HFFc6 (cell line): ENCODE measurements around the gene LMF1. TPM values are rescaled to one million over a fixed set of nuclear protein-coding genes. Genes with fewer than 3 reads are reported as not detected.

Experiments
- DNase-seq: peaks from one replicate; pipeline ENCODE4 v3.0.0-alpha.2; 2018
- H3K27ac Mint-ChIP-seq: 2 replicates; pipeline ENCODE4 v1.8.0; 2020; ENCODE audit warnings: mild to moderate bottlenecking, mixed read lengths
- H3K27me3 Mint-ChIP-seq: 2 replicates; pipeline ENCODE4 v1.8.0; 2021; ENCODE audit warnings: mild to moderate bottlenecking, moderate library complexity, mixed read lengths; ENCODE audit not compliant: insufficient read depth
- H3K36me3 Mint-ChIP-seq: 2 replicates; pipeline ENCODE4 v1.8.0; 2021; ENCODE audit warnings: low read depth, mixed read lengths
- H3K4me1 Mint-ChIP-seq: 2 replicates; pipeline ENCODE4 v1.8.0; 2020; ENCODE audit warnings: low read depth, mixed read lengths
- H3K4me3 Mint-ChIP-seq: 2 replicates; pipeline ENCODE4 v1.8.0; 2020; ENCODE audit warnings: mild to moderate bottlenecking, moderate library complexity, mixed read lengths
- H3K9me3 Mint-ChIP-seq: 2 replicates; pipeline ENCODE4 v1.8.0; 2020; ENCODE audit warnings: mild to moderate bottlenecking, mixed read lengths
- CTCF ChIP-seq: fragments of 200-600 bp; sonication (generic); IDR thresholded peaks from 2 replicates; pipeline ENCODE4 v1.5.0; 2021; ENCODE audit warnings: antibody characterized with exemption, mild to moderate bottlenecking
- total RNA-seq, 6 experiments: library from RNA; stranded (reverse); fragmentation: NEBNext Ultra II Directional; extraction: Animal tissue kit (Norgen Biotek cat#: 25700); gene quantifications; 2 replicates in 1 of 6; 3 replicates in 5 of 6; pipeline ENCODE4 v1.2.3, GENCODE V29; 2021

The LMF1 gene
- total RNA-seq, 6 experiments from 2014 or later = 10.9 to 19.3 (median 14.2) TPM

GRCh38 chr16:1014771-1015495, 44.1 kb upstream of the LMF1 start:
- H3K4me1 Mint-ChIP-seq = peaks cover 13% of the 10 kb centered on the region
- no peak overlapping the region for H3K27ac Mint-ChIP-seq
- DNase-seq = no peak
- H3K27me3 Mint-ChIP-seq = peaks cover 21% of the 10 kb centered on the region
- no peak overlapping the region for H3K4me3 Mint-ChIP-seq
- TF ChIP-seq CTCF = no peak
- no peaks in the 10 kb centered on the region for H3K9me3 Mint-ChIP-seq
- H3K36me3 Mint-ChIP-seq = no peaks in the 10 kb centered on the region

- no peak overlapping the region for H3K4me3 Mint-ChIP-seq
Observed at GRCh38 chr16:1014221-1014620, 43.4 kb upstream of the LMF1 start.

GRCh38 chr16:1013593-1013900, 42.8 kb upstream of the LMF1 start:
- Mint-ChIP-seq H3K4me3 (no peak overlapping the region), H3K36me3 (no peaks in the 10 kb centered on the region), H3K27ac (no peak overlapping the region), H3K9me3 (no peaks in the 10 kb centered on the region), H3K4me1 (peaks cover 1% of the 10 kb centered on the region), H3K27me3 (peaks cover 23% of the 10 kb centered on the region)
- no peak for DNase-seq
- TF ChIP-seq CTCF = no peak

More at GRCh38 chr16:1014221-1014620, 43.4 kb upstream of the LMF1 start:
- peaks cover 8% of the 10 kb centered on the region for H3K4me1 Mint-ChIP-seq
- no peak overlapping the region for H3K27ac Mint-ChIP-seq
- peaks cover 23% of the 10 kb centered on the region for H3K27me3 Mint-ChIP-seq
- no peaks in the 10 kb centered on the region for H3K36me3 Mint-ChIP-seq
- DNase-seq = no peak
- TF ChIP-seq CTCF = no peak
- no peaks in the 10 kb centered on the region for H3K9me3 Mint-ChIP-seq

GRCh38 chr16:1012722-1013592, 42.2 kb upstream of the LMF1 start:
- Mint-ChIP-seq H3K4me3 (no peak overlapping the region), H3K27me3 (peaks cover 25% of the 10 kb centered on the region)
- TF ChIP-seq CTCF = no peak

GRCh38 chr16:1012135-1012534, 41.4 kb upstream of the LMF1 start:
- no peaks in the 10 kb centered on the region for H3K4me1 Mint-ChIP-seq
- H3K9me3 Mint-ChIP-seq = no peaks in the 10 kb centered on the region
- no peaks in the 10 kb centered on the region for H3K36me3 Mint-ChIP-seq
- no peak for TF ChIP-seq CTCF
- no peak for DNase-seq
- no peak overlapping the region for H3K27ac Mint-ChIP-seq
- H3K4me3 Mint-ChIP-seq = no peak overlapping the region
- H3K27me3 Mint-ChIP-seq = peaks cover 28% of the 10 kb centered on the region

More at GRCh38 chr16:1012722-1013592, 42.2 kb upstream of the LMF1 start:
- H3K27ac Mint-ChIP-seq = no peak overlapping the region
- no peaks in the 10 kb centered on the region for H3K4me1 Mint-ChIP-seq
- H3K36me3 Mint-ChIP-seq = no peaks in the 10 kb centered on the region
- DNase-seq = no peak
- no peaks in the 10 kb centered on the region for H3K9me3 Mint-ChIP-seq
